ENCODE results near the gene GGT7. TPM values are rescaled to one million over a fixed set of nuclear protein-coding genes. Genes with fewer than 3 reads are reported as not detected.

Gene GGT7
- total RNA-seq, 1 donor from 2014 or later, result 23.7 TPM

GRCh38 chr20:34887023-34887422, 14.4 kb upstream of the GGT7 start:
- TF ChIP-seq, protein P1, sequence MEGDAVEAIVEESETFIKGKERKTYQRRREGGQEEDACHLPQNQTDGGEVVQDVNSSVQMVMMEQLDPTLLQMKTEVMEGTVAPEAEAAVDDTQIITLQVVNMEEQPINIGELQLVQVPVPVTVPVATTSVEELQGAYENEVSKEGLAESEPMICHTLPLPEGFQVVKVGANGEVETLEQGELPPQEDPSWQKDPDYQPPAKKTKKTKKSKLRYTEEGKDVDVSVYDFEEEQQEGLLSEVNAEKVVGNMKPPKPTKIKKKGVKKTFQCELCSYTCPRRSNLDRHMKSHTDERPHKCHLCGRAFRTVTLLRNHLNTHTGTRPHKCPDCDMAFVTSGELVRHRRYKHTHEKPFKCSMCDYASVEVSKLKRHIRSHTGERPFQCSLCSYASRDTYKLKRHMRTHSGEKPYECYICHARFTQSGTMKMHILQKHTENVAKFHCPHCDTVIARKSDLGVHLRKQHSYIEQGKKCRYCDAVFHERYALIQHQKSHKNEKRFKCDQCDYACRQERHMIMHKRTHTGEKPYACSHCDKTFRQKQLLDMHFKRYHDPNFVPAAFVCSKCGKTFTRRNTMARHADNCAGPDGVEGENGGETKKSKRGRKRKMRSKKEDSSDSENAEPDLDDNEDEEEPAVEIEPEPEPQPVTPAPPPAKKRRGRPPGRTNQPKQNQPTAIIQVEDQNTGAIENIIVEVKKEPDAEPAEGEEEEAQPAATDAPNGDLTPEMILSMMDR (IDR thresholded peaks at IDR 0.05), result no peak
- H3K36me3 Mint-ChIP-seq (ENCODE audit: low read depth), result peaks cover 30% of the 10 kb centered on the region
- no peak for DNase-seq (ENCODE audit: low spot score)
- H3K27ac Mint-ChIP-seq (ENCODE audit: unreplicated experiment), result no peak overlapping the region
- H3K9me3 Mint-ChIP-seq (ENCODE audit: low read depth), result peaks cover 4% of the 10 kb centered on the region
- no peaks in the 10 kb centered on the region for H3K27me3 Mint-ChIP-seq (ENCODE audit: low read depth)
- H3K4me1 Mint-ChIP-seq (ENCODE audit: low read depth), result peaks cover 5% of the 10 kb centered on the region
- no peak overlapping the region for H3K4me3 Mint-ChIP-seq (ENCODE audit: unreplicated experiment)

DNA sequence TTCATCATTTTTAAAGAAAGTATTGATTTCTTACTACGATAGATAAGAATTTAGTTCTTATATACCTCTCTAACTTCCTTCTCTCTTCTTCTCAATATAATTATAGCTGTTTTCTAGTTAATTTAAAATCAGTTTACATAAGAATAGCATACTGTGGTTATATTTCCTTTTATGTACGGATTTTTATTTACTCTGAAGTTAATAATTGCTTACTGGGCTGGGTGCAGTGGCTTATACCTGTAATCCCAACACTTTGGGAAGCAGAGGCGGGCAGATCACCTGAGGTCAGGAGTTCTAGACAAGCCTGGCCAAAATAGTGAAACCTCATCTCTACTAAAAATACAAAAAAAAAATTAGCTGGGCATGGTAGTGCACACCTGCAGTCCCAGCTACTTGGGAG, 13.5 kb upstream of the GGT7 start:
- Mint-ChIP-seq H3K27ac (ENCODE audit: unreplicated experiment) (no peak overlapping the region), H3K36me3 (ENCODE audit: low read depth) (peaks cover 31% of the 10 kb centered on the region), H3K9me3 (ENCODE audit: low read depth) (peaks cover 4% of the 10 kb centered on the region), H3K4me1 (ENCODE audit: low read depth) (peaks cover 5% of the 10 kb centered on the region), H3K27me3 (ENCODE audit: low read depth) (no peaks in the 10 kb centered on the region), H3K4me3 (ENCODE audit: unreplicated experiment) (no peak overlapping the region)
- TF ChIP-seq, protein P1 (IDR thresholded peaks at IDR 0.05), result no peak
- no peak for DNase-seq (ENCODE audit: low spot score)

GRCh38 chr20:34884260-34884659, 11.6 kb upstream of the GGT7 start:
- TF ChIP-seq, protein P1 (IDR thresholded peaks at IDR 0.05), result no peak
- no peak for DNase-seq (ENCODE audit: low spot score)
- H3K27me3 Mint-ChIP-seq (ENCODE audit: low read depth), result no peaks in the 10 kb centered on the region
- H3K9me3 Mint-ChIP-seq (ENCODE audit: low read depth), result peaks cover 4% of the 10 kb centered on the region
- H3K36me3 Mint-ChIP-seq (ENCODE audit: low read depth), result peaks cover 24% of the 10 kb centered on the region
- no peak overlapping the region for H3K4me3 Mint-ChIP-seq (ENCODE audit: unreplicated experiment)
- peaks cover 6% of the 10 kb centered on the region for H3K4me1 Mint-ChIP-seq (ENCODE audit: low read depth)
- no peak overlapping the region for H3K27ac Mint-ChIP-seq (ENCODE audit: unreplicated experiment)

DNA sequence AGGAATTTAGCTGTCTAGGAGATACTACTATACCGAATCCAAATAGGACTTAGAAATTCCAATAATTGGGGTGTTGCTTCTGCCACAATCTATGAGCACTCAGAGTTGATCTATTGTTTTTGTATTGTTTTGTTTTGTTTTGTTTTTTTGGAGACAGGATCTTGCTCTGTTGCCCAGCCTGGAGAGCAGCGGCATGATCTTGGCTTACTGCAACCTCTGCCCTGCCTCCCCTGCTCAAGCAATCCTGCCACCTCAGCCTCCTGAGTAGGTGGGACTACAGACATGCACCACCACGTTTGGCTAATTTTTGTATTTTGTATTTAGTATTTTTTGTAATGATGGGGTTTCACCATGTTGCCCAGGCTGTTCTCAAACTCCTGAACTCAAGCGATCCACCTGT, 11.2 kb upstream of the GGT7 start:
- H3K4me3 Mint-ChIP-seq (ENCODE audit: unreplicated experiment), result no peak overlapping the region
- no peak for DNase-seq (ENCODE audit: low spot score)
- TF ChIP-seq, protein P1 (IDR thresholded peaks at IDR 0.05), result no peak
- no peaks in the 10 kb centered on the region for H3K27me3 Mint-ChIP-seq (ENCODE audit: low read depth)
- H3K36me3 Mint-ChIP-seq (ENCODE audit: low read depth), result peaks cover 26% of the 10 kb centered on the region
- peaks cover 8% of the 10 kb centered on the region for H3K4me1 Mint-ChIP-seq (ENCODE audit: low read depth)
- no peak overlapping the region for H3K27ac Mint-ChIP-seq (ENCODE audit: unreplicated experiment)
- H3K9me3 Mint-ChIP-seq (ENCODE audit: low read depth), result peaks cover 4% of the 10 kb centered on the region

GRCh38 chr20:34883087-34883688, 10.5 kb upstream of the GGT7 start:
- DNase-seq (ENCODE audit: low spot score), result no peak
- Mint-ChIP-seq H3K9me3 (ENCODE audit: low read depth) (no peaks in the 10 kb centered on the region), H3K36me3 (ENCODE audit: low read depth) (peaks cover 20% of the 10 kb centered on the region), H3K4me3 (ENCODE audit: unreplicated experiment) (no peak overlapping the region), H3K27ac (ENCODE audit: unreplicated experiment) (no peak overlapping the region), H3K27me3 (ENCODE audit: low read depth) (no peaks in the 10 kb centered on the region), H3K4me1 (ENCODE audit: low read depth) (peaks cover 8% of the 10 kb centered on the region)
- TF ChIP-seq, protein P1 (IDR thresholded peaks at IDR 0.05), result no peak
